ENCODE data around the gene PARD3.

PARD3 gene

GRCh38 chr10:34311679-34312078 lies 503.4 kb downstream of the PARD3 start:
- DNase-seq = no peak

- no peak for DNase-seq
Observed at GRCh38 chr10:34310234-34310633, 504.9 kb downstream of the PARD3 start.

- no peak for DNase-seq
Observed at GRCh38 chr10:34305189-34305588, 509.9 kb downstream of the PARD3 start.

- DNase-seq = no peak
Observed at GRCh38 chr10:34303022-34303421, 512.1 kb downstream of the PARD3 start.

- peak in 15 of 51 donors; percentile 2 to 59 (median 9) for DNase-seq
Observed at GRCh38 chr10:34299105-34299611, 515.9 kb downstream of the PARD3 start.

- DNase-seq = no peak
Observed at GRCh38 chr10:34298346-34298818, 516.7 kb downstream of the PARD3 start.

GRCh38 chr10:34297541-34298345 lies 517.4 kb downstream of the PARD3 start:
- DNase-seq = no peak

GRCh38 chr10:34295142-34295548 lies 520.0 kb downstream of the PARD3 start:
- no peak for DNase-seq

- DNase-seq = no peak
Observed at GRCh38 chr10:34294137-34294536, 521.0 kb downstream of the PARD3 start.

GRCh38 chr10:34292675-34293074 lies 522.4 kb downstream of the PARD3 start:
- no peak for DNase-seq

- DNase-seq = no peak
Observed at GRCh38 chr10:34292194-34292565, 522.9 kb downstream of the PARD3 start.

GRCh38 chr10:34291466-34292193 lies 523.5 kb downstream of the PARD3 start:
- no peak for DNase-seq

- DNase-seq = no peak
Observed at GRCh38 chr10:34290412-34291081, 524.5 kb downstream of the PARD3 start.

- no peak for DNase-seq
Observed at GRCh38 chr10:34288634-34289033, 526.5 kb downstream of the PARD3 start.

GRCh38 chr10:34286136-34286739 lies 528.9 kb downstream of the PARD3 start:
- DNase-seq = no peak

- no peak for DNase-seq
Observed at GRCh38 chr10:34281661-34282582, 533.2 kb downstream of the PARD3 start.

- DNase-seq = peak in 1 of 51 donors; percentile 36
Observed at GRCh38 chr10:34280599-34281374, 534.3 kb downstream of the PARD3 start.

- DNase-seq = no peak
Observed at GRCh38 chr10:34275626-34276130, 539.4 kb downstream of the PARD3 start.

GRCh38 chr10:34274906-34275305 lies 540.2 kb downstream of the PARD3 start:
- DNase-seq = no peak

Measured in hypothalamus (tissue), 51 donors.